MM.1S (cell line): ENCODE results near the gene CMTM4.

Experiments used
- CTCF ChIP-seq: fragments of 300-600 bp; sonication (generic); IDR thresholded peaks from 2 replicates; pipeline ENCODE4 v1.5.1; 2016; ENCODE audit warnings: antibody characterized with exemption, low read length, mixed read lengths
- EZH2 ChIP-seq: fragments of 300-600 bp; sonication (generic); optimal IDR thresholded peaks from 2 replicates; pipeline ENCODE3; 2017; ENCODE audit warnings: low read depth, mild to moderate bottlenecking, antibody characterized with exemption, low read length, mixed read lengths

GRCh38 chr16:66641387-66641786 is 55.2 kb downstream of the CMTM4 start:
- TF ChIP-seq CTCF: no peak
- TF ChIP-seq EZH2: no peak
